ENCODE data around the gene KCNA3.

- TF ChIP-seq REST (IDR thresholded peaks at IDR 0.05; ENCODE audit: insufficient read depth in 1 of 2, low read depth in 2 of 2, low read length in 2 of 2), result no peak
- TF ChIP-seq POLR2AphosphoS5 (IDR thresholded peaks at IDR 0.05; ENCODE audit: low read depth, low read length), result no peak
- no peak for TF ChIP-seq TAF1 (IDR thresholded peaks at IDR 0.05; ENCODE audit: borderline replicate concordance, insufficient read depth, low read length)
- TF ChIP-seq SIN3A (IDR thresholded peaks at IDR 0.05; ENCODE audit: borderline replicate concordance, insufficient read depth, low read length), result no peak
These were observed 42.4 kb upstream of the KCNA3 start for GRCh38 chr1:110717179-110717578.

Data from PFSK-1 (cell line).